NB4 (cell line): ENCODE results near the gene MIER2.

Source experiments
- MYC ChIP-seq: IDR thresholded peaks from 2 replicates; pipeline ENCODE4 v1.6.1; 2011; ENCODE audit warnings: low read depth, low read length
- POLR2A ChIP-seq: IDR thresholded peaks from 2 replicates; pipeline ENCODE4 v1.6.1; 2011; ENCODE audit warnings: mild to moderate bottlenecking; ENCODE audit not compliant: insufficient read length; ENCODE audit errors: extremely low read depth
- TF ChIP-seq, protein P1 (sequence below): IDR thresholded peaks from one replicate; pipeline ENCODE4 v1.5.1; 2012; ENCODE audit warnings: low read depth, low read length
- TF ChIP-seq, protein P2 (sequence below): IDR thresholded peaks from 2 replicates; pipeline ENCODE4 v1.6.1; 2011; ENCODE audit warnings: low read depth, low read length

DNA sequence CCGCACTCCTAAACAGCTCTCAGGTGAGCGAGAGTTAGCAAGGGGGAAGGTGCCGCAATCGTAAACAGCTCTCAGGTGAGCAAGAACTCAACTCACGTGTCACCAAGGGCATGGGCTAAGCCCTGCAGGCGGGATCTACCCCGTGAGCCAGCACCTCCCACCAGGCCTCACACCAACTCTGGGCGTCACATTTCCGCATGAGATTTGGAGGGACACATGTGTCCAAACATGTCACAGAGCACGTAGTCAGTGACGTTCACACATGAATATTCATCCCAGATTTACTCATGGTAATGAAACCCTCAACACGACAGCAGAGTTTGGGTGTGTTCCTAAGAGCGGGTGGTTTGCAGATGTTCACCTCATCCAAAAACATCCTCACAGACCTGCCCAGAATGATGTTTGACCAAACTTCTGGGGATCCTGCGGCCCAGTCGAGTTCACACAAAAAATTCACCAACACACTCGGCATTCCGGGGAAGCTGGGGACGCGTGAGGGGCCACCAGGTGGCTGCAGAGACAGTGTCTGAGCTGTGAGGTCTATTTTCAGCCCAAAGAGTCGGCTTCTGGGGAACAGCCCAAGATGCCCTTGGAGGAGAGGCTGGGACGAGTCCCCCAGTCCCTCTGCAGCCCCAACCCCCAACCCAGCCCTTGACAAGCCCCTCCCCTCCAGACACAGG, 44.8 kb upstream of the MIER2 start:
- TF ChIP-seq POLR2A, result no peak
- TF ChIP-seq, protein P1, sequence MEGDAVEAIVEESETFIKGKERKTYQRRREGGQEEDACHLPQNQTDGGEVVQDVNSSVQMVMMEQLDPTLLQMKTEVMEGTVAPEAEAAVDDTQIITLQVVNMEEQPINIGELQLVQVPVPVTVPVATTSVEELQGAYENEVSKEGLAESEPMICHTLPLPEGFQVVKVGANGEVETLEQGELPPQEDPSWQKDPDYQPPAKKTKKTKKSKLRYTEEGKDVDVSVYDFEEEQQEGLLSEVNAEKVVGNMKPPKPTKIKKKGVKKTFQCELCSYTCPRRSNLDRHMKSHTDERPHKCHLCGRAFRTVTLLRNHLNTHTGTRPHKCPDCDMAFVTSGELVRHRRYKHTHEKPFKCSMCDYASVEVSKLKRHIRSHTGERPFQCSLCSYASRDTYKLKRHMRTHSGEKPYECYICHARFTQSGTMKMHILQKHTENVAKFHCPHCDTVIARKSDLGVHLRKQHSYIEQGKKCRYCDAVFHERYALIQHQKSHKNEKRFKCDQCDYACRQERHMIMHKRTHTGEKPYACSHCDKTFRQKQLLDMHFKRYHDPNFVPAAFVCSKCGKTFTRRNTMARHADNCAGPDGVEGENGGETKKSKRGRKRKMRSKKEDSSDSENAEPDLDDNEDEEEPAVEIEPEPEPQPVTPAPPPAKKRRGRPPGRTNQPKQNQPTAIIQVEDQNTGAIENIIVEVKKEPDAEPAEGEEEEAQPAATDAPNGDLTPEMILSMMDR, result no peak
- TF ChIP-seq MYC, result no peak
- TF ChIP-seq, protein P2, sequence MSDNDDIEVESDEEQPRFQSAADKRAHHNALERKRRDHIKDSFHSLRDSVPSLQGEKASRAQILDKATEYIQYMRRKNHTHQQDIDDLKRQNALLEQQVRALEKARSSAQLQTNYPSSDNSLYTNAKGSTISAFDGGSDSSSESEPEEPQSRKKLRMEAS, result no peak
